ENCODE results near the gene HES5. TPM values are rescaled to one million over a fixed set of nuclear protein-coding genes. Genes with fewer than 3 reads are reported as not detected.

HES5 gene
- total and polyA plus RNA-seq, 2 experiments from 2014 or later = not detected

GRCh38 chr1:2504949-2505272 lies 25.2 kb downstream of the HES5 start:
- Histone ChIP-seq H3K9ac (no peak overlapping the region), H4K20me1 (ENCODE audit: insufficient read depth) (no peaks in the 10 kb centered on the region), H3K36me3 (ENCODE audit: low read depth) (no peaks in the 10 kb centered on the region), H3K4me1 (ENCODE audit: insufficient read depth) (no peaks in the 10 kb centered on the region), H3K4me2 (ENCODE audit: unreplicated experiment) (no peak overlapping the region), H3K9me3 (ENCODE audit: low read depth) (no peaks in the 10 kb centered on the region), H3K9me2 (ENCODE audit: insufficient read depth) (no peaks in the 10 kb centered on the region), H3K27ac (no peak overlapping the region), H3K79me2 (ENCODE audit: insufficient read depth) (no peaks in the 10 kb centered on the region), H3K27me3 (replicated peaks; ENCODE audit: insufficient read depth) (peaks cover 10% of the 10 kb centered on the region), H2AFZ (no peak overlapping the region), H3K4me3 (no peak overlapping the region), H3F3A (ENCODE audit: insufficient read depth) (no peaks in the 10 kb centered on the region)
- no peak for TF ChIP-seq EZH2 (IDR thresholded peaks at IDR 0.05; ENCODE audit: insufficient read depth, poor library complexity, severe bottlenecking)
- TF ChIP-seq EZH2phosphoT487 (IDR thresholded peaks at IDR 0.05; ENCODE audit: insufficient read depth, low read depth) = no peak
- in situ Hi-C loops (cut with MboI) = loop anchor here (25.0 kb wide), 1 partner anchor 318 kb away; the partner anchor contains the start of gene FAAP20
- 16 to 19% methylated on average over 11 to 15 of the region's 22 CpGs for WGBS, 2 experiments (ENCODE audit: low coverage in 1 of 2, low lambda C conversion rate in 2 of 2, missing lambda C conversion rate in 2 of 2)
- DNase-seq = peak; percentile 26

GRCh38 chr1:2504225-2504948 lies 25.7 kb downstream of the HES5 start:
- no peaks in the 10 kb centered on the region for H3K79me2 ChIP-seq (ENCODE audit: insufficient read depth)
- H3K36me3 ChIP-seq (ENCODE audit: low read depth) = no peaks in the 10 kb centered on the region
- H3K4me3 ChIP-seq = no peak overlapping the region
- H3K27me3 ChIP-seq (replicated peaks; ENCODE audit: insufficient read depth) = peaks cover 10% of the 10 kb centered on the region
- H3K4me2 ChIP-seq (ENCODE audit: unreplicated experiment) = no peak overlapping the region
- no peaks in the 10 kb centered on the region for H4K20me1 ChIP-seq (ENCODE audit: insufficient read depth)
- no peak overlapping the region for H3K9ac ChIP-seq
- H3K9me3 ChIP-seq (ENCODE audit: low read depth) = no peaks in the 10 kb centered on the region
- no peak overlapping the region for H2AFZ ChIP-seq
- TF ChIP-seq EZH2phosphoT487 (IDR thresholded peaks at IDR 0.05; ENCODE audit: insufficient read depth, low read depth) (no peak), EZH2 (IDR thresholded peaks at IDR 0.05; ENCODE audit: insufficient read depth, poor library complexity, severe bottlenecking) (peak; percentile 89)
- no peaks in the 10 kb centered on the region for H3K4me1 ChIP-seq (ENCODE audit: insufficient read depth)
- DNase-seq = peak; percentile 45
- in situ Hi-C loops (cut with MboI) = loop anchor here (25.0 kb wide), 1 partner anchor 317 kb away; the partner anchor contains the start of gene FAAP20
- 25 to 28% methylated on average over 32 to 36 of the region's 36 CpGs for WGBS, 2 experiments (ENCODE audit: low coverage in 1 of 2, low lambda C conversion rate in 2 of 2, missing lambda C conversion rate in 2 of 2)
- no peaks in the 10 kb centered on the region for H3F3A ChIP-seq (ENCODE audit: insufficient read depth)
- no peaks in the 10 kb centered on the region for H3K9me2 ChIP-seq (ENCODE audit: insufficient read depth)
- H3K27ac ChIP-seq = no peak overlapping the region

GRCh38 chr1:2503554-2504224 lies 26.4 kb downstream of the HES5 start:
- H3K9me3 ChIP-seq (ENCODE audit: low read depth) = no peaks in the 10 kb centered on the region
- no peaks in the 10 kb centered on the region for H3K9me2 ChIP-seq (ENCODE audit: insufficient read depth)
- no peak overlapping the region for H3K4me2 ChIP-seq (ENCODE audit: unreplicated experiment)
- H3K4me1 ChIP-seq (ENCODE audit: insufficient read depth) = no peaks in the 10 kb centered on the region
- no peak overlapping the region for H3K27ac ChIP-seq
- peaks cover 10% of the 10 kb centered on the region for H3K27me3 ChIP-seq (replicated peaks; ENCODE audit: insufficient read depth)
- H2AFZ ChIP-seq = no peak overlapping the region
- no peak overlapping the region for H3K9ac ChIP-seq
- H3K36me3 ChIP-seq (ENCODE audit: low read depth) = no peaks in the 10 kb centered on the region
- in situ Hi-C loops (cut with MboI) = loop anchor here (25.0 kb wide), 1 partner anchor 316 kb away; the partner anchor contains the start of gene FAAP20
- H3K4me3 ChIP-seq = no peak overlapping the region
- H3K79me2 ChIP-seq (ENCODE audit: insufficient read depth) = no peaks in the 10 kb centered on the region
- no peaks in the 10 kb centered on the region for H4K20me1 ChIP-seq (ENCODE audit: insufficient read depth)
- H3F3A ChIP-seq (ENCODE audit: insufficient read depth) = no peaks in the 10 kb centered on the region
- TF ChIP-seq EZH2phosphoT487 (IDR thresholded peaks at IDR 0.05; ENCODE audit: insufficient read depth, low read depth) (no peak), EZH2 (IDR thresholded peaks at IDR 0.05; ENCODE audit: insufficient read depth, poor library complexity, severe bottlenecking) (no peak)
- DNase-seq = no peak
- 15 to 19% methylated on average over 18 to 42 of the region's 42 CpGs for WGBS, 2 experiments (ENCODE audit: low coverage in 1 of 2, low lambda C conversion rate in 2 of 2, missing lambda C conversion rate in 2 of 2)

- Histone ChIP-seq H3K27me3 (replicated peaks; ENCODE audit: insufficient read depth) (peaks cover 10% of the 10 kb centered on the region), H3K4me1 (ENCODE audit: insufficient read depth) (no peaks in the 10 kb centered on the region), H3K4me2 (ENCODE audit: unreplicated experiment) (no peak overlapping the region), H3K79me2 (ENCODE audit: insufficient read depth) (no peaks in the 10 kb centered on the region), H3F3A (ENCODE audit: insufficient read depth) (no peaks in the 10 kb centered on the region), H4K20me1 (ENCODE audit: insufficient read depth) (no peaks in the 10 kb centered on the region), H2AFZ (no peak overlapping the region), H3K9ac (no peak overlapping the region), H3K27ac (no peak overlapping the region), H3K9me2 (ENCODE audit: insufficient read depth) (no peaks in the 10 kb centered on the region), H3K9me3 (ENCODE audit: low read depth) (no peaks in the 10 kb centered on the region), H3K36me3 (ENCODE audit: low read depth) (no peaks in the 10 kb centered on the region), H3K4me3 (no peak overlapping the region)
- no peak for DNase-seq
- in situ Hi-C loops (cut with MboI) = loop anchor here (25.0 kb wide), 1 partner anchor 316 kb away; the partner anchor contains the start of gene FAAP20
- WGBS, 2 experiments (ENCODE audit: low coverage in 1 of 2, low lambda C conversion rate in 2 of 2, missing lambda C conversion rate in 2 of 2) = 65 to 71% methylated on average over 27 to 35 of the region's 36 CpGs
- no peak for TF ChIP-seq EZH2phosphoT487 (IDR thresholded peaks at IDR 0.05; ENCODE audit: insufficient read depth, low read depth)
- TF ChIP-seq EZH2 (IDR thresholded peaks at IDR 0.05; ENCODE audit: insufficient read depth, poor library complexity, severe bottlenecking) = no peak
Measured at GRCh38 chr1:2502661-2503553, 27.2 kb downstream of the HES5 start.

All from GM23248 (cell line).